HepG2 (cell line): ENCODE measurements around the gene UBQLN1. TPM values are rescaled to one million over a fixed set of nuclear protein-coding genes. Genes with fewer than 3 reads are reported as not detected.
A peak's percentile ranks its signal among the peaks of the same experiment; 100 is the strongest.

Experiments used
- HES4 ChIP-seq: sonication (generic); formaldehyde crosslinking; IDR thresholded peaks from 2 replicates; pipeline ENCODE4 v1.9.0; 2021; ENCODE audit warnings: mild to moderate bottlenecking, missing genetic modification reagents, borderline replicate concordance
- HNF1B ChIP-seq: sonication (generic); formaldehyde crosslinking; IDR thresholded peaks from 2 replicates; pipeline ENCODE4 v1.5.1; 2020; ENCODE audit warnings: mild to moderate bottlenecking, moderate library complexity, missing genetic modification reagents
- KAT7 ChIP-seq: IDR thresholded peaks from 2 replicates; pipeline ENCODE4 v1.6.1; 2018; ENCODE audit warnings: borderline replicate concordance, missing compliant biosample characterization
- NBN ChIP-seq: fragments of 450-650 bp; conservative IDR thresholded peaks from 2 replicates; pipeline ENCODE4 v1.6.1; 2017
- NFATC3 ChIP-seq: sonication (generic); formaldehyde crosslinking; IDR thresholded peaks from 2 replicates; pipeline ENCODE4 v1.5.1; 2020; ENCODE audit warnings: mild to moderate bottlenecking, missing genetic modification reagents
- NFE2L1 ChIP-seq: sonication (generic); formaldehyde crosslinking; IDR thresholded peaks from 2 replicates; pipeline ENCODE4 v1.4.0; 2020; ENCODE audit warnings: missing genetic modification reagents, mild to moderate bottlenecking, borderline replicate concordance
- SKI ChIP-seq: fragments of 450-650 bp; IDR thresholded peaks from one replicate; pipeline ENCODE4 v1.6.1; 2018; ENCODE audit warnings: mild to moderate bottlenecking; ENCODE audit not compliant: partially characterized antibody
- SOX6 ChIP-seq, 2 experiments: fragments of 450-650 bp in 1 of 2; sonication (generic) in 1 of 2; formaldehyde crosslinking in 1 of 2; IDR thresholded peaks; 2 replicates each; pipeline versions ENCODE4 v1.4.0 to v1.6.1; 2017 to 2020; ENCODE audit warnings: antibody characterized with exemption in 1 of 2, mild to moderate bottlenecking in 1 of 2, missing genetic modification reagents in 1 of 2
- TRIM24 ChIP-seq: sonication (generic); formaldehyde crosslinking; IDR thresholded peaks from 2 replicates; pipeline ENCODE4 v1.8.0; 2022; ENCODE audit warnings: mild to moderate bottlenecking, missing genetic modification reagents
- ZBTB38 ChIP-seq: sonication (generic); formaldehyde crosslinking; IDR thresholded peaks from 2 replicates; pipeline ENCODE4 v1.5.1; 2020; ENCODE audit warnings: mild to moderate bottlenecking, missing genetic modification reagents
- ZNF24 ChIP-seq: fragments of 450-650 bp; IDR thresholded peaks from 2 replicates; pipeline ENCODE4 v1.6.1; 2017; ENCODE audit warnings: antibody characterized with exemption, mild to moderate bottlenecking
- ZNF260 ChIP-seq: sonication (generic); formaldehyde crosslinking; IDR thresholded peaks from 2 replicates; pipeline ENCODE4 v1.4.0; 2020; ENCODE audit warnings: missing genetic modification reagents, low read depth, mild to moderate bottlenecking, borderline replicate concordance
- ZNF333 ChIP-seq: sonication (generic); formaldehyde crosslinking; IDR thresholded peaks from 2 replicates; pipeline ENCODE4 v1.4.0; 2020; ENCODE audit warnings: mild to moderate bottlenecking, missing genetic modification reagents, borderline replicate concordance
- ZNF557 ChIP-seq: sonication (generic); formaldehyde crosslinking; IDR thresholded peaks from 2 replicates; pipeline ENCODE4 v1.4.0; 2020; ENCODE audit warnings: missing genetic modification reagents
- ZNF569 ChIP-seq: sonication (generic); formaldehyde crosslinking; IDR thresholded peaks from 2 replicates; pipeline ENCODE4 v1.5.0; 2020; ENCODE audit warnings: mild to moderate bottlenecking, missing genetic modification reagents, moderate library complexity, borderline replicate concordance
- polyA plus RNA-seq, 8 experiments: library from polyadenylated mRNA; depleted of rRNA in 3 of 8; stranded (reverse) in 7 of 8; unstranded in 1 of 8; fragments of >200 nt; fragmentation: Illumina TruSeq in 4 of 8; extraction: Trizol in 4 of 8; gene quantifications; 2 replicates each; pipeline versions ENCODE4 v1.2.1 to v1.2.3, GENCODE V29; 2011 to 2016; ENCODE audit warnings: low read depth in 4 of 8, missing spikeins in 1 of 8, mixed read lengths in 1 of 8; ENCODE audit not compliant: insufficient read depth in 1 of 8
- total RNA-seq, 5 experiments: library from RNA; depleted of rRNA; stranded (reverse); fragments of >200 nt; fragmentation: Illumina TruSeq; extraction: Trizol; gene quantifications; 2 replicates each; pipeline ENCODE4 v1.2.3, GENCODE V29; 2016; ENCODE audit warnings: low read depth in 1 of 5
- TF ChIP-seq, protein P1 (sequence below): sonication (generic); formaldehyde crosslinking; IDR thresholded peaks from 2 replicates; pipeline ENCODE4 v1.4.0; 2020; ENCODE audit warnings: low read depth, mild to moderate bottlenecking, missing genetic modification reagents
- TF ChIP-seq, protein P2 (sequence below): sonication (generic); formaldehyde crosslinking; IDR thresholded peaks from 2 replicates; pipeline ENCODE4 v1.9.0; 2022; ENCODE audit warnings: missing genetic modification reagents, mild to moderate bottlenecking, borderline replicate concordance
- TF ChIP-seq, protein P3 (sequence below): sonication (generic); formaldehyde crosslinking; IDR thresholded peaks from 2 replicates; pipeline ENCODE4; 2020; ENCODE audit warnings: missing genetic modification reagents, mild to moderate bottlenecking, borderline replicate concordance
- TF ChIP-seq, protein P4 (sequence below): sonication (generic); formaldehyde crosslinking; IDR thresholded peaks from 2 replicates; pipeline ENCODE4 v1.5.0; 2020; ENCODE audit warnings: mild to moderate bottlenecking, missing genetic modification reagents

Gene UBQLN1
- total and polyA plus RNA-seq, 2 of the 13 experiments (the other 11 are each of a cell fraction or from before 2014, with no cell fraction given), result 78.1 to 83.8 TPM

- no peak for TF ChIP-seq SKI
- no peak for TF ChIP-seq ZBTB38 (CRISPR knock-in tag)
- TF ChIP-seq SOX6 (IDR thresholded peaks at IDR 0.05), result no peak
- TF ChIP-seq SOX6 (CRISPR knock-in tag; IDR thresholded peaks at IDR 0.05), result no peak
- TF ChIP-seq HNF1B (CRISPR knock-in tag), result no peak
- no peak for TF ChIP-seq ZNF260 (CRISPR knock-in tag)
- no peak for TF ChIP-seq ZNF569 (CRISPR knock-in tag)
- TF ChIP-seq NFATC3 (CRISPR knock-in tag), result no peak
- TF ChIP-seq TRIM24 (CRISPR knock-in tag), result no peak
- no peak for TF ChIP-seq ZNF333 (CRISPR knock-in tag)
- TF ChIP-seq, protein P1, sequence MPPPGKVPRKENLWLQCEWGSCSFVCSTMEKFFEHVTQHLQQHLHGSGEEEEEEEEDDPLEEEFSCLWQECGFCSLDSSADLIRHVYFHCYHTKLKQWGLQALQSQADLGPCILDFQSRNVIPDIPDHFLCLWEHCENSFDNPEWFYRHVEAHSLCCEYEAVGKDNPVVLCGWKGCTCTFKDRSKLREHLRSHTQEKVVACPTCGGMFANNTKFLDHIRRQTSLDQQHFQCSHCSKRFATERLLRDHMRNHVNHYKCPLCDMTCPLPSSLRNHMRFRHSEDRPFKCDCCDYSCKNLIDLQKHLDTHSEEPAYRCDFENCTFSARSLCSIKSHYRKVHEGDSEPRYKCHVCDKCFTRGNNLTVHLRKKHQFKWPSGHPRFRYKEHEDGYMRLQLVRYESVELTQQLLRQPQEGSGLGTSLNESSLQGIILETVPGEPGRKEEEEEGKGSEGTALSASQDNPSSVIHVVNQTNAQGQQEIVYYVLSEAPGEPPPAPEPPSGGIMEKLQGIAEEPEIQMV (CRISPR knock-in tag), result no peak
- no peak for TF ChIP-seq KAT7 (CRISPR knock-in tag)
- TF ChIP-seq HES4, result no peak
- peak; percentile 24; the same call in 1 of the 2 replicates for TF ChIP-seq ZNF24
- TF ChIP-seq, protein P2, sequence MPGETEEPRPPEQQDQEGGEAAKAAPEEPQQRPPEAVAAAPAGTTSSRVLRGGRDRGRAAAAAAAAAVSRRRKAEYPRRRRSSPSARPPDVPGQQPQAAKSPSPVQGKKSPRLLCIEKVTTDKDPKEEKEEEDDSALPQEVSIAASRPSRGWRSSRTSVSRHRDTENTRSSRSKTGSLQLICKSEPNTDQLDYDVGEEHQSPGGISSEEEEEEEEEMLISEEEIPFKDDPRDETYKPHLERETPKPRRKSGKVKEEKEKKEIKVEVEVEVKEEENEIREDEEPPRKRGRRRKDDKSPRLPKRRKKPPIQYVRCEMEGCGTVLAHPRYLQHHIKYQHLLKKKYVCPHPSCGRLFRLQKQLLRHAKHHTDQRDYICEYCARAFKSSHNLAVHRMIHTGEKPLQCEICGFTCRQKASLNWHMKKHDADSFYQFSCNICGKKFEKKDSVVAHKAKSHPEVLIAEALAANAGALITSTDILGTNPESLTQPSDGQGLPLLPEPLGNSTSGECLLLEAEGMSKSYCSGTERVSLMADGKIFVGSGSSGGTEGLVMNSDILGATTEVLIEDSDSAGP (CRISPR knock-in tag), result no peak
- TF ChIP-seq, protein P3, sequence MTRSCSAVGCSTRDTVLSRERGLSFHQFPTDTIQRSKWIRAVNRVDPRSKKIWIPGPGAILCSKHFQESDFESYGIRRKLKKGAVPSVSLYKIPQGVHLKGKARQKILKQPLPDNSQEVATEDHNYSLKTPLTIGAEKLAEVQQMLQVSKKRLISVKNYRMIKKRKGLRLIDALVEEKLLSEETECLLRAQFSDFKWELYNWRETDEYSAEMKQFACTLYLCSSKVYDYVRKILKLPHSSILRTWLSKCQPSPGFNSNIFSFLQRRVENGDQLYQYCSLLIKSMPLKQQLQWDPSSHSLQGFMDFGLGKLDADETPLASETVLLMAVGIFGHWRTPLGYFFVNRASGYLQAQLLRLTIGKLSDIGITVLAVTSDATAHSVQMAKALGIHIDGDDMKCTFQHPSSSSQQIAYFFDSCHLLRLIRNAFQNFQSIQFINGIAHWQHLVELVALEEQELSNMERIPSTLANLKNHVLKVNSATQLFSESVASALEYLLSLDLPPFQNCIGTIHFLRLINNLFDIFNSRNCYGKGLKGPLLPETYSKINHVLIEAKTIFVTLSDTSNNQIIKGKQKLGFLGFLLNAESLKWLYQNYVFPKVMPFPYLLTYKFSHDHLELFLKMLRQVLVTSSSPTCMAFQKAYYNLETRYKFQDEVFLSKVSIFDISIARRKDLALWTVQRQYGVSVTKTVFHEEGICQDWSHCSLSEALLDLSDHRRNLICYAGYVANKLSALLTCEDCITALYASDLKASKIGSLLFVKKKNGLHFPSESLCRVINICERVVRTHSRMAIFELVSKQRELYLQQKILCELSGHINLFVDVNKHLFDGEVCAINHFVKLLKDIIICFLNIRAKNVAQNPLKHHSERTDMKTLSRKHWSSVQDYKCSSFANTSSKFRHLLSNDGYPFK, result no peak
- TF ChIP-seq ZNF557, result no peak
- TF ChIP-seq NBN, result no peak
- TF ChIP-seq, protein P4, sequence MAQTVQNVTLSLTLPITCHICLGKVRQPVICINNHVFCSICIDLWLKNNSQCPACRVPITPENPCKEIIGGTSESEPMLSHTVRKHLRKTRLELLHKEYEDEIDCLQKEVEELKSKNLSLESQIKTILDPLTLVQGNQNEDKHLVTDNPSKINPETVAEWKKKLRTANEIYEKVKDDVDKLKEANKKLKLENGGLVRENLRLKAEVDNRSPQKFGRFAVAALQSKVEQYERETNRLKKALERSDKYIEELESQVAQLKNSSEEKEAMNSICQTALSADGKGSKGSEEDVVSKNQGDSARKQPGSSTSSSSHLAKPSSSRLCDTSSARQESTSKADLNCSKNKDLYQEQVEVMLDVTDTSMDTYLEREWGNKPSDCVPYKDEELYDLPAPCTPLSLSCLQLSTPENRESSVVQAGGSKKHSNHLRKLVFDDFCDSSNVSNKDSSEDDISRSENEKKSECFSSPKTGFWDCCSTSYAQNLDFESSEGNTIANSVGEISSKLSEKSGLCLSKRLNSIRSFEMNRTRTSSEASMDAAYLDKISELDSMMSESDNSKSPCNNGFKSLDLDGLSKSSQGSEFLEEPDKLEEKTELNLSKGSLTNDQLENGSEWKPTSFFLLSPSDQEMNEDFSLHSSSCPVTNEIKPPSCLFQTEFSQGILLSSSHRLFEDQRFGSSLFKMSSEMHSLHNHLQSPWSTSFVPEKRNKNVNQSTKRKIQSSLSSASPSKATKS, result no peak
- TF ChIP-seq NFE2L1, result no peak
Measured at GRCh38 chr9:83708515-83709158, 879 bp upstream of the UBQLN1 start (continued).
